Central memory CD4-positive, alpha-beta T cell (primary cell): ENCODE measurements around the gene SHANK1.
"Not testable (repeated sequence)": the region's sequence is repeated elsewhere in the genome, so short reads cannot be mapped to it uniquely, and the experiment has no call there.

ENCODE experiments used
- DNase-seq: peaks from one replicate; pipeline ENCODE4 v3.0.0; 2022

SHANK1 gene

GRCh38 chr19:50632151-50632835 lies 87.3 kb downstream of the SHANK1 start:
- no peak for DNase-seq

- no peak for DNase-seq
Observed at GRCh38 chr19:50629801-50630200, 89.8 kb downstream of the SHANK1 start.

DNA sequence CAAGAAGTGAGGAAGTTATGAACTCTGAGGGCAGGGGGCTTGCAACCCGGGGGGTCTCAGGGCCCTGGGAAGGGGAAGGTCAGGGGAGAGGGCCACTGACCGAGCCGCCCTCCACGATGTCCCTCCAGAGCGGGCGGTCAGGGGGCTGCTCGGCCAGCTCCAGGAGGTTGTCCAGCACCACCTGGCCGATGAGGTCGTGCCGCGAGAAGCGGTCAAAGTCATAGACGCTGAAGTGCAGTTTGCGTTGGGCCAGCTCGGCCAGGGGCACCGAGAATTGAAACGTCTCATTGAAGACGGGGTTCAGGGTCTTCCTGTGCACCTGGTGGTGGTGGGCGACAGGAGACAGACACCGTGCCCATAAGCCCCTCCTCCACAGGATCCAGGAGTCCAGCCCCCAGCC lies 90.4 kb downstream of the SHANK1 start:
- DNase-seq = no peak

DNA sequence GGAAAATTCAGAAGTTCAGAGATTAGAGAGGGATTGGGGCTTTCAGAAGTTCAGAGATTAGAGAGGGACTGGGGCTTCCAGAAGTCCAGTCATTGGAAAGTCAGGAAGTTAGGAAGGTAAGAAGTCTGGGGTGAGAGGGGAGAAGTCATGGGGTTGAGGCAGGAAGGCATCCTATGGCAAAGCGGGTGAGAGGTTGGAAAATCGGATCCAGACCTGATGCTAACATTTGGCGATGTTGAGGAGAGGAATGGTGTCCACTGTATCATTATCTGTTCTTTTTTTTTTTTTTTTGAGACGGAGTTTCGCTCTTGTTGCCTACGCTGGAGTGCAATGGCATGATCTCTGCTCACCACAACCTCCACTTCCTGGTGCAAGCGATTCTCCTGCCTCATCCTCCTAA lies 91.1 kb downstream of the SHANK1 start:
- DNase-seq = no peak

GRCh38 chr19:50628146-50628545 lies 91.5 kb downstream of the SHANK1 start:
- no peak for DNase-seq

DNA sequence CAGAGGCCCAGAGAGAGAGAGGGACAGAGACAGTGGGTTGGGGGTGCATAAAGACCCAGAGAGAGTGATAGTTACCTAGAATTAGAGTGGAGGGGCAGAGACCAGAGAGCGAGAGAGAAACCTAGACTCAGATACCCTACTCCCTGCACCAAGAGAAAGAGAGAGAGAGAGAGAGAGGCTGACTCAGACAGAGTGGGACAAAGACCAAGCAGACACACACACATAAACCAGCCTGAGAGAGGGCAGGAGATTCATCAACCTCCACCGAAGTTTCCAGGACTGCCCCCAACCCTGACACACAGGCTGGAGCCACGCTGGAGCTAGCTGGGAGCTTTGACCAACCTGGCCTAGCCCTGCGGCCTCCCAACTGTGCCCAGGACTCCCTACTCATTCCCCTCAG lies 92.8 kb downstream of the SHANK1 start:
- no peak for DNase-seq

DNA sequence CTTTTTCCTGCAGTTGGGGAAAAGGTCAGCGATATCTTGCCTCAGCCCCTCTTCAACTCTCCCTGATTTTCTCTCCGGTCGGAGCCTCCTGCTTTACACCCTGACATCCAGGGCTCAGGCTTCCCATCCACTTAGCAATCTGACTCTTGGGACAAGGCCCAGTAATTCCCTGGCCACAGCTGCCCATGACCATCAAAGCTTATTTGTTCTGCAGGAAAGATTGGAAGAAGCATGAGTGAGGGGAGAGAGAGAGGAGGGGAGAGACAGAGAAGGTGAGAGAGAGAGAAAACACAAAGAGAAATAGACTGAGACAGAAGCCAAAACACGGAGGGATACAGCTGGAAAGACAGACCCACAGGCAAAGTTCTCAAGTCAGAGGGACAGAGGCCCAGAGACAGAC lies 93.6 kb downstream of the SHANK1 start:
- no peak for DNase-seq

DNA sequence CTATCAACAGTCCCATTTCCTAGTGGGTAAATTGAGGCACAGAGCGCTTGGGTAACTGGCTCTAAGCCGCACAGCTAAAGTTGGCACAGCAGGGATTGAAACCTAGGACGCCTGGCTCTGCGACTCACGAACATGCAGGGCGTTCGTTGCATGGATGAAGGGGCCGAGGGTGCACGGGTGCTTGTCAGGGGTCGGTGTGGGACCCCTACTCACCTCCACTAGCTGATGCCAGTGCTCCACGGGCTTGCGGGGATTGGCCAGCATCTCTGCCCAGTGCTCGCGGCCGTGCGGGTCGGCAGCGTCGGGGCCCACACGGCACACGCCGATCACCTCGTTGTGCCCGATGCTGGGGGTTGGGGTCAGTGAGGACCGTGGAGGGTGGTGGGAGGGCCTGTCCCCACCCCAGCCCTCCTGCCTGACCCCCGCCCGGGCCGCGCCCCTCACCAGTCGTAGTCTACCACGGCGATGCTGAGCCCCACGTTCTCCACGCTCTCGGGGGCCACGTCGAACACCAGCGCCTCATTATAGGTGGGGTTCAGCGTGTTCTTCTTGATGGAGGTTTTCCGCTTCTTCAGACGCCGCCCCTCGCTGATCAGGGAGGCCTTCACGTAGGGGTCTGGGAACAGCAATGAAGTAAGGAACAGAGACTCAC lies 94.5 kb downstream of the SHANK1 start:
- no peak for DNase-seq

- not testable (repeated sequence) for DNase-seq
Observed at GRCh38 chr19:50620394-50620906, 99.2 kb downstream of the SHANK1 start.

DNA sequence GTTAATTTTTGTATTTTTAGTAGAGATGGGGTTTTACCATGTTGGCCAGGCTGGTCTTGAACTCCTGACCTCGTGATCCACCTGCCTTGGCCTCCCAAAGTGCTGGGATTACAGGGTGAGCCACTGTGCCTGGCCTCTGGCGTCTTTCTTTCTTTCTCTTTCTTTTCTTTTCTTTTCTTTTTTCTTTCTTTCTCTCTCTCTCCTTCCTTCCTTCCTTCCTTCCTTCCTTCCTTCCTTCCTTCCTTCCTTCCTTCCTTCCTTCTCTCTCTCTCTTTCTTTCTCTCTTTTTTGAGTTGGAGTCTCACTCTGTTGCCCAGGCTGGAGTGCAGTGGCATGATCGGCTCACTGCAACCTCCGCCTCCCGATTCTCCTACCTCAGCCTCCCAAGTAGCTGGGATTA lies 100.4 kb downstream of the SHANK1 start:
- not testable (repeated sequence) for DNase-seq

DNA sequence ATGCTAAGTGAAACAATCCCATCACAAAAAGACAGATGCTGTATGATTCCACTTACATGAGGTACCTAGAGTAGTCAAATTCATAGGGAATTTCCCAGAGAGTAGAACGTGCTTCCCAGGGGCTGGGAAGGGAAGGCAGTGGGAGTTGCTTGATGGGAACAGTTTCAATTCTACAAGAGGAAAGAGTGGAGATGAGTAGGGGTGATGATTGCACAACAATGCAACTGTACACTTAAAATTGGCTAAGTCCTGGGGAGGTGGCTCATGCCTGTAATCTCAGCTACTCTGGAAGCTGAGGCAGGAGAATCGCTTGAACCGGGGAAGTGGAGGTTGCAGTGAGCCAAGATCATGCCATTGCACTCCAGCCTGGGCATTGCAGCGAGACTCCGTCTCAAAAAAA lies 101.2 kb downstream of the SHANK1 start:
- not testable (repeated sequence) for DNase-seq

- DNase-seq = not testable (repeated sequence)
Observed at GRCh38 chr19:50612504-50613404, 106.8 kb downstream of the SHANK1 start.
